Measurements from ENCODE around the gene RBM7. TPM values are rescaled to one million over a fixed set of nuclear protein-coding genes. Genes with fewer than 3 reads are reported as not detected.

The RBM7 gene
- total RNA-seq (10 to 100 TPM; 16.0 to 23.0 TPM), polyA plus RNA-seq (10 to 100 TPM; 11.1 to 11.9 TPM)

DNA sequence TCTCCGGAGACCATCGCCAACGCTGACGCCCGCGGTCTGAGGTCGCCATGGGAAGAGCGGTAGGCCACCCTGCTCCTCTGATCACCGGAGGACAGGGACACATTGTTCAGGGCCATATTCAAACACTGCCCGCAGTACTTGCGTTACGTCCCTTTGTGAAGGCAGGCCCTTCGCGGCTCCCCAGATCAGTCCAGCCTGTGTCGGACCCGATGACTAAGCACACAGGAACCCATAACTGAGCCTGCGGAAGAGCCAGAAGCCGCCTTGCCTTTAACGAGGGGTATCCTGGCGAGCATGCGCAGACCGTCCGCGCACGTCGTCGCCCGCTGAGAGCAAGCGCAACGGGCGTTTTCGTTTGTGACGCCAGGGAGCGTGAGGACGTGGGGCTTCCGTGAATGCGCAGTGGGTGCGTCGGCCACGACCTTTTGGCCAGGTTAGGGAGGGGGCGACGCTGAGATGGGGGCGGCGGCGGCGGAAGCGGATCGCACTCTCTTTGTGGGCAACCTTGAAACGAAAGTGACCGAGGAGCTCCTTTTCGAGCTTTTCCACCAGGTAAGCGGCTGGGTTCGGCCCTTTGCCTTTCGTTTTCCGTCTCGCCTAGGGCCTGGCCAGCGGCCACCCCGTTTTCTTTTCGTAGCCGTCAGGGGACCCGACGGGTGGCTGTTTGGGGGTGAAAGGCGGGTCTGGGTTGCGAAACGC lies at the start of gene RBM7, which contains the start of gene C11orf71:
TSS of gene RBM7 (plus strand) at position 451 of the 699 bp plus-strand sequence. CDS start at position 457, 6 bp downstream.
TSS of gene C11orf71 (minus strand) at position 296 of the 699 bp plus-strand sequence. CDS start at position 116, 180 bp downstream.
- TF ChIP-seq FOXA2 (IDR thresholded peaks at IDR 0.05): no peak
- TF ChIP-seq ATF3 (IDR thresholded peaks at IDR 0.05): peak; percentile 43
- TF ChIP-seq NR2F2 (IDR thresholded peaks at IDR 0.05): peak; percentile 86
- peak in 1 of 2 donors; percentile 31 for TF ChIP-seq JUND (IDR thresholded peaks at IDR 0.05)
- TF ChIP-seq ZBTB33 (IDR thresholded peaks at IDR 0.05): peak; percentile 91
- peak; percentile 84 for TF ChIP-seq TAF1 (conservative IDR thresholded peaks at IDR 0.05)
- TF ChIP-seq HNF4G (IDR thresholded peaks at IDR 0.05): peak; percentile 12
- TF ChIP-seq RAD21 (IDR thresholded peaks at IDR 0.05): peak in 1 of 2 donors; percentile 5
- TF ChIP-seq RXRA (IDR thresholded peaks at IDR 0.05): peak; percentile 83 to 85
- TF ChIP-seq CTCF (IDR thresholded peaks at IDR 0.05; ENCODE audit: low read depth, low read length, missing input control): peak; percentile 11
- peak; percentile 97 for TF ChIP-seq YY1 (IDR thresholded peaks at IDR 0.05)
- peak in 1 of 2 donors; percentile 70 for TF ChIP-seq GABPA (IDR thresholded peaks at IDR 0.05 in 1 of 2, conservative IDR thresholded peaks at IDR 0.05 in 1 of 2)
- TF ChIP-seq REST (IDR thresholded peaks at IDR 0.05): peak; percentile 93
- TF ChIP-seq EGR1 (IDR thresholded peaks at IDR 0.05; ENCODE audit: low read depth in 2 of 2): peak in 1 of 2 donors; percentile 79
- TF ChIP-seq SP1 (IDR thresholded peaks at IDR 0.05): peak; percentile 69
- no peak for TF ChIP-seq FOXA1 (IDR thresholded peaks at IDR 0.05)
- peak; percentile 59 to 63 for TF ChIP-seq HNF4A (conservative IDR thresholded peaks at IDR 0.05)
- TF ChIP-seq MAX (IDR thresholded peaks at IDR 0.05): no peak
- H3K4me3 ChIP-seq (ENCODE audit: low read depth in 1 of 3, low read length in 3 of 3): peak within 1 kb of the TSS; percentile 57 to 91 (median 88)
- H3K27me3 ChIP-seq (ENCODE audit: control insufficient read depth in 4 of 4, insufficient read depth in 4 of 4, low read length in 3 of 4): no peaks in the 10 kb centered on the region
- no peaks in the 10 kb centered on the region for H3K9me3 ChIP-seq (ENCODE audit: control insufficient read depth in 4 of 4, low read length in 3 of 4)
- H3K9ac ChIP-seq (ENCODE audit: low read depth in 1 of 2, low read length in 2 of 2): peak within 1 kb of the TSS; percentile 96 to 99
- peak within 1 kb of the TSS; percentile 96 to 97 for H3K27ac ChIP-seq (ENCODE audit: low read depth in 1 of 2, low read length in 2 of 2)
- H3K4me1 ChIP-seq (ENCODE audit: control insufficient read depth in 4 of 4, insufficient read depth in 4 of 4, low read length in 3 of 4): peaks cover 4 to 20% (median 16%) of the 10 kb centered on the region in 4 donors
- peaks cover 0 to 10% (median 3%) of the 10 kb centered on the region in 4 donors for H3K36me3 ChIP-seq (ENCODE audit: control insufficient read depth in 4 of 4, insufficient read depth in 3 of 4, low read depth in 1 of 4, low read length in 3 of 4)
- WGBS: under 1% methylated on average over 65 of the region's 65 CpGs
- peak; percentile 96 for DNase-seq (ENCODE audit: low spot score)

Measured in liver (tissue), 9 donors.